HG03571 (cell line): ENCODE results near the gene JMJD4.
A peak's percentile ranks its signal among the peaks of the same experiment; 100 is the strongest.

Source experiments
- ATAC-seq: cut with Tn5 transposase; IDR thresholded peaks from one replicate; pipeline ENCODE4 v1.9.1; 2021; ENCODE audit not compliant: unreplicated experiment

JMJD4 gene

GRCh38 chr1:227753999-227754711 is 19.1 kb upstream of the JMJD4 start:
- ATAC-seq = no peak

DNA sequence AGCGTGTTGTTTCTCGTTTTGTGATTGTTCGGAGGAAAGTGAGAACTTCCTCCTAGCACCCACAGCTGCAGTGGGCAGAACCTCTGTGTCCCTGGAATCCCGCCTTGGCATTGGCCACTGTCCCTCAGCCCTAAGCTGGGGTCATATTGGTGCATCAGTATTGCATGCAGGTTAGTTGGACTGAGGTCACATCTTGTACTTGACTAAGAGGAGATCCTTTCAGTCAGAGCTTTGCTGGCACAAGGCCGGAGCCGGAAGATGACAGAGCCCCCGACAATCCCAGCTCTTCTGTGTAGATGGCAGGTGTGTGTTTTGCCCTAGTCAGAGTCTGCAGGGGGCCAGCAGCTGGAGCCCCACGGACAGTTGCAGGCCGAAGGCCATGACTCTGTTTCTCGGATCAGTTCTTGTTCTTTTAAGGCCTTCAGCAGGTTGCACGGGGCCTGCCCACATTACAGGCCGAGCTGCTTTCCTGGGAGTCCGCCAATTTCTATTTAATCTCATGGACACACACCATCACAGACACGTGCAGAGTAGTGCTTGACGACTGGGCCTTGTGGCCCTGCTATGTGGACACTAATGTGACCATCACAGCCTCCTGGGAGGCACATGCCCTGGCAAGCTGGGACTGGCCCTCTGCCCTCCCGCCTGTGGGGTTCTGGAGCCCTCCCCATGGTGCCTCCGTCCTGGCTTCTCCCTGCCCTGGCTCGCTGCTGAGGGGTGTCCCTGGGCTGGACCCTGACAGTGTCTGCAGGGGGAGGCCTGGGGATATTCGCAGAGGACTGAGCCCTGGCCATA is 15.0 kb upstream of the JMJD4 start:
- no peak for ATAC-seq

- no peak for ATAC-seq
These were observed 14.1 kb upstream of the JMJD4 start for GRCh38 chr1:227749225-227749624.

DNA sequence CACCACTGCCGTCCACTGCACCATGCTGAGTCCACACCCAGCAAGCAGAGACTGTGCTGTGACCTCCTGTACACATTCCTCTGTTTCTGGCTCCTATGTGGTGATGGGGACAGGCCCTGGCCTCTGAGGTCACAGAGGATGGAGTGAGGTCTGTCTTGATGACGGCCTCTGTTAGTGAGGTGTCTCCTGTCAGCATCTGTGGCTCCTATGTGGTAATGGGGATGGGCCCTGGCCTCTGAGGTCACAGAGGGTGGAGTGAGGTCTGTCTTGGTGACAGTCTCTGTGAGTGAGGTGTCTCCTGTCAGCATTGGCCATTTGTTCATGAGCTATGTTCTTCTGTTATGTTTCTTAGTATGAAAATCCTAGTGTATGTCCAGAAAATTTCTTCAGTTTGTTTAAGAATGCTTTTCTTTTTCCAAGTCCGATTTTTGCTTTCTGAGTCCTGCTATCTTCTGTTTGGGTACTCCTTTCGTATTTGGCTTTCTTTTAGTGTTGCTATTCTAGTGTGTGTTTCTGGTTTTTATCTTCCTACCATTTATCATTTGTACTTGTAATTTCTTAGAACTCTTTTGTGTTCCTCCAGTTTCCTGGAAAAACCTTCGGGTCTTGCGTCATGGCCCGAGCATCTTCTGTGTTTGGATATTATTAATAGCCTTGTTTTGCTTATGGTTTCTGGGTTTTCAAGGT is 13.5 kb upstream of the JMJD4 start:
- ATAC-seq = no peak

- ATAC-seq = no peak
These were observed 12.9 kb upstream of the JMJD4 start for GRCh38 chr1:227747948-227748495.

GRCh38 chr1:227747382-227747781 is 12.3 kb upstream of the JMJD4 start:
- ATAC-seq = no peak

GRCh38 chr1:227746676-227747075 is 11.6 kb upstream of the JMJD4 start:
- ATAC-seq = no peak

DNA sequence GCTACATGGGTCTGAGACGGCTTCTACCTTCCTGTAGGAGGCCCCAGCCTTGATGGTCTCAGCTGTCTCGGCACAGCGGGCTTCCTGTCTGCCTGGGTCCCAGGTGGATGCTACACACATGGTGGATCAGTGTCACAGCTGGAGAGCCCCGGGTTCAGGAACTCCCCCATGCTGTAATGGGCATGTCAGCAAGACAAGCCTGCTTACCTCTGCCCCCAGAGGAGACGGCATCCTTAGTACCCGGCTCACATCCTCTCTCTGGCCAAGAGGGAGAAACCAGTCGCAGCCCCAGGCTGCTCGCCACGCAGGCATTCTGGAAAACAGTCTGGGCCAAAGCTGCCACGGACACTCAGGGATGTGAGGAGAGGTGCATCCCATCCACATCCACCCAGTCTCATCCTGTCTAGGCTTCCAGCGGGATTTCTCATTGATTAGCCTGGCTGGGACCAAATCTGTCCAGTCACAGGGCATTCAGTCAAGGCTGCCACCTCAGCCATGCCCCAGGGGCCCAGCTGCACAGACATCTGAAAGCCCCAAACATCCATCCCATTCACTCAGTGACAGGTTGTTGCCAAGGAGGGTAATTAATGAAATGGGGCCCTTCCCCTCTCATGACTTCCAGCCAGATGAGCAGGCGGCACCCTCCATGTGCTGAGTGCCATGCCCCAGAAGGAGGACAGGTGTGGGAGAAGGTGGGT is 10.6 kb upstream of the JMJD4 start:
- no peak for ATAC-seq

DNA sequence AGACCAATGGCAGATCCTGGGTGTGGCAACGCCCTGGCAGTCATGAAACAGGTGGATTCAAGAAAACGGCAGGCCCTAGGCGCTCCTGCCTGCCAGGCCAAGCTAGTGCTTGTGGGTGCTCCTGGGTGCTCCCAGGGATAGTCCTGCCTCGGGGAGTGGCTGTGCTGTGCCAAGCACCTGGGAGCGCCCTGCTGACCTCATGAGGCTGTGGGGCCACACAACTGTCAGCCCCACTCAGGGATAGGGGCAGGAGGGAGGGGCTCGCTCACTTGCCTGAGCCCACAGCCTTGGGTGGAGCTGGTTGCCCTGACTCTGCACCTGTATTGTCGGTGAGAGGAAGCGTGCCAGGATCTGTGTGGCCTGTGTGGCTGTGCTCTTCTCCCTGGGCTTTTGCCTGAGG is 9.6 kb upstream of the JMJD4 start:
- no peak for ATAC-seq

DNA sequence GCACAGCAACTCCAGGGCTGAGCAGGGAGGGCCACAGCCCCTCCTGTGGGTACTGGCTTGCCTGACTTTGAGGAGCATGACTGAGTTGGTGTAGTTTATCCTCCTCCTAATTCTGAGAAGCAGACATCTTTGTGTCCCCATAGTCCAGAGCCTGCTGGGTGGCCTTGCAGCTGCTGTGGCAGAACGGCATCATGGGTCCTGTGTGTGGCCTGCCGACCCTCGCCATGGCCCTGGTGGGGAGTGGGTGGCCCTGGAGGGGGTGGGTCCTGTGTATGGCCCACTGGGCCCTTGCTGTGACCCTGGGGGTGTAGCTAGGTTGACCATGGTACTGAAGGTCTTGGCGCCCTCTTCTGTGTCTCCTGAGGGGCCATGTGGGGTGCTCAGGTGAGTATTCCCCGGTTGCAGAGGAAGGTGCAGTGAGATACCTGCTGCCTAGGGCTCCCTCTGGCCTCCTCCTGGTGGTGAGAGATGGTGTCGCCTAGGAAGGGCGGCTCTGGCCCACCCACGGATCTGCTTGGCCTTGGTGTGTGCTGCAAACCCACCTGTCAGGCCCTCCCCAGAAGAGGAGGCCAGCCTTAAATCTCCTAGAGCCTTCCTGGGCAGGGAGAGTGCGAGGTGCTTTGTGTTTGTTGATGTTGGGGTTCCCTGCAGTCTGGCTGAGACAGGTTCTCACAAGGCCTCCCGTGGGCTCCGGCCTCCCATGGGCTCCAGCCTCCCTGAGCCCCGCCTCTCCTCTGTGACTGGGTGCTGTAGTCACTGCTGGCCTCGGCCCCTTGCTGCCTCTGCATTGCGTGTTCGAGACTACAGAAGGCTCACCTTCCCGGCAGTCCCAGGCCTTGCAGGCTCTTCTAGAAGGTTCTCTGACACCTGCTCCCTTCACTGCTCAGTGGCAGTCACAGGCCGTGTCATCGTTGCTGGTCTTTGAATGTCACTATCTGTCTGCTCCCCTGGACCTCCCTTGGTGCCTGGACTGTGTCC is 7.9 kb upstream of the JMJD4 start:
- ATAC-seq = no peak

DNA sequence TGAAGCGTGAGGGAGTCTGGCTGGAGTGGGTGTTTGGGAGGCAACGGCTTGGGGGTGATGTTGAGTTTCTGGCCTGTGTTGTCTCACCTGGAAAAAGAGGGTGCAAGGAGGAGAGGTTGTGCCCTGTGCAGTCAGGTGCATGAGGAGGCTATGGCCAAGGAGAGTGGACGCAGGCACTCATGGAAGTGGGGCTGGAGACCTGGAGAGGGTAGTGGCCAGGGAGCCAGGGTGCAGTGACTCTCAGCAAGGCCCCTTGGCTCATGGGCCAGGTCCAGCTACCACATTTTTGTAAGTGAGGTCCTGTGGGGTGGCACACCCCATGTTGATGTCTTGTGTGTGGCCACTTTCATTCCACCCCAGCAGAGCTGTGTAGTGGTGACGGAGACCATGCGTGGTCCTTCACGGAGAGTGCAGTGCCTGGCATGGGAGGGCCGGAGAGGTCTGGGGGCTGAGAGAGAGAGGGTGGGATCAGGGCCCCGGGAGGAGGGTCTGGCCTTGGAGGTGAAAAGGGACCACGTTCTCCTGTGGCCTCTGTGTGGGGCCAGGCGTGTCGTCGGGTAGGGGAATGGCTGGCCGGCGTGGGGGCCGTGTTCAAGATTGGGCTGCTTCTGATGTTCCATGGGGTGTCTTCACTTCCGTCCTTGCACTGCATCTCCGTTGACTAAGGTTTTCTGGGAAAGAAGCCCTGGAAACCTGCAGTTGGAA is 6.2 kb upstream of the JMJD4 start:
- no peak for ATAC-seq

- ATAC-seq = no peak
These were observed 5.4 kb upstream of the JMJD4 start for GRCh38 chr1:227740401-227740960.

DNA sequence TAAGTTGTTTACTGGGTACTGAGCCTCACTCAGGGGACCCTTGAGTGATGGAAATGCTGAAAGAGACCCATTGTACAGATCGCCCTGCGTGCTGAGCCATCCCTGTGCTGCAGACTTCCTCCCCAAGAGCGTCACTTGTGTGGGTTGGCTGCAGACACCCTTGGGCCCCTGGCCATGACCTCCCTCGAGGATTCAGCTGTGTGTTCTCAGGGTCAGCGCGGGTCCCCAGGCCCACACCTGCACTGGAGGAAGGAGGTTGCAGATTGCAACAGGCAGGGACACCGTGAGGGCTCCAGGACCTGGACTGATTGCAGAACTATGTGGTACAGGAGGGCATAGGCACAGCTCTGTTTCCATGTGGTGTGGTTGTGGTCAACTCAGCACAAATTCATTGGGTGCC is 4.5 kb upstream of the JMJD4 start:
- no peak for ATAC-seq

GRCh38 chr1:227738820-227739219 is 3.7 kb upstream of the JMJD4 start:
- no peak for ATAC-seq

GRCh38 chr1:227736814-227737432 is 1.8 kb upstream of the JMJD4 start:
- ATAC-seq = no peak

DNA sequence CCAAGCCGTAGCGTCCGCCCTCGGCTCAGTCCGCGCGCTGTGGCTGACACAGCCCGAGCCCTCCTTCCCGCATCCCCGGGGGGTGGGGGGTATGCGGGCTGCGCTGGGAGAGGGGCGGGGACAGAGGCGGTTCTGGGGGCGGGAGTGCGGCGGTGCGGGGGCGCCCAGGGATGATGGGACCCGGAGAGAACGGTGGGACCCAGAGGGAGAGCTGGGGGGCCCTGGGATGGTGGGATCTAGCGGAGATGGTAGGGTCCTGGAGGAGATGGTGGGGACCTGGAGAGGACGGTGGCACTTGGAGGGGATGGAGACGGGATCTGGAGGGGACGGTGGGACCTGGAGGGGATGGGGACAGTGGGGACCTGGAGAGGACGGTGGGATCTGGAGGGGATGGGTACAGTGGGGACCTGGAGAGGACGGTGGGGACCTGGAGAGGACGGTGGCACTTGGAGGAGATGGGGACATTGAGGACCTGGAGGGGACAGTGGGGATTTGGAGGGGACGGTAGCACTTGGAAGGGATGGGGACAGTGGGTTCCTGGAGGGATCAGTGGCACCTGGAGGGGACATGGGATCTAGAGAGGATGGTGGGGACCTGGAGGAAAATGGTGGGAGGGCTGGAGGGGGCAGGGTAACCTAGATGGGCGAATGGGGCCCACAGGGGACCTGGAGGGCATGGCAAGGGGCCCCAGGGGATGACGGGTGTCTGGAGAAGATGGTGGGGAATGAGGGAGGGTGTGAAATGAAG is 610 bp upstream of the JMJD4 start:
- ATAC-seq = no peak

- ATAC-seq = peak; percentile 0
These were observed 601 bp downstream of the JMJD4 start for GRCh38 chr1:227734546-227734855.
